ENCODE results near the gene MYH15. TPM values are rescaled to one million over a fixed set of nuclear protein-coding genes. Genes with fewer than 3 reads are reported as not detected.

Gene MYH15
- total and polyA plus RNA-seq, 2 experiments from 2014 or later: 1.5 TPM

- Histone ChIP-seq H3K9me3 (ENCODE audit: low read depth) (no peaks in the 10 kb centered on the region), H3K27me3 (no peaks in the 10 kb centered on the region), H3K27ac (no peak overlapping the region), H3K4me2 (no peak overlapping the region), H3K36me3 (replicated peaks; ENCODE audit: insufficient read depth, low read depth) (no peaks in the 10 kb centered on the region), H3K79me2 (no peaks in the 10 kb centered on the region), H4K20me1 (ENCODE audit: insufficient read depth, poor library complexity, severe bottlenecking) (no peaks in the 10 kb centered on the region), H3K9me2 (replicated peaks; ENCODE audit: insufficient read depth) (no peaks in the 10 kb centered on the region), H2AFZ (no peak overlapping the region), H3K4me1 (ENCODE audit: insufficient read depth) (no peaks in the 10 kb centered on the region), H3K4me3 (no peak overlapping the region)
- no peak for DNase-seq (ENCODE audit: low spot score)
- WGBS (ENCODE audit: low lambda C conversion rate, missing lambda C conversion rate): 84% methylated on average over 5 of the region's 5 CpGs
- no peak for TF ChIP-seq CTCF (IDR thresholded peaks at IDR 0.05; ENCODE audit: poor library complexity)
- no peak for TF ChIP-seq EZH2 (IDR thresholded peaks at IDR 0.05; ENCODE audit: borderline replicate concordance)
- TF ChIP-seq EZH2phosphoT487 (IDR thresholded peaks at IDR 0.05; ENCODE audit: low read depth, severe bottlenecking, unreplicated experiment): no peak
Observed at GRCh38 chr3:108346301-108347227, 163.8 kb downstream of the MYH15 start.

DNA sequence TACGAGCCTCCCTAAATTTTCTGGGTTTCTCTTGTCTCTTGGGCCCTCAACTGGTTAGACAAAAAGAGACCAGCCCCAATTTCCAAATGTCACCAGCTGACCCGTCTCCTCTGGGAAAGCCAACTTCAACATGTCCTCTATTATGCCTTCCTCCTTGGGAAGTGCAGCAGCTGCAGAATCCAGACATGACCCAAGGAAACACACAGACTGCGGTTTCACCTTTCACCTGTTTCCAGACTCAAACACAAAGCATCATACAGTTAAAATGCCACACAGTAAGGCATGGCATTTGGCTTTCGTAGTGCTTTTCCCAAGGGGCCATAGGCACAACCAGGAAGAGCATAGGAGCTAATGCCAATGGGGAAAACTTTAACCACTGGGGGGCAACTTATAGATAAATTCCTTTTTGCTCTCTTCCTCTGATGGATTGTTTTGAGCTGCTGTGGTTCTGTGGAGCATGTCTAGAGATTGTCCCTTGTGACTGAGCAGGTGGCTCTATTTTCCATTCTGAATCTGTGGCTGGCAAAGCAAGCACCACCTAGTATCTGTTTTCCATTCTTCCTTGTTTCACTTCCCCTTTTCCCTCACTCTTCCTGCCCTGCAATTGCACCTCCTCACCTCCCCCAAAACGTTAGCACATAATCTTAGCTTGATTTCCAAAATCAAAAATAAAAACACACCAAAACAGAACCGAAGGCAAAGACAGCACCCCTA is 164.7 kb downstream of the MYH15 start:
- H3K27me3 ChIP-seq: no peaks in the 10 kb centered on the region
- H3K4me3 ChIP-seq: no peak overlapping the region
- H3K27ac ChIP-seq: no peak overlapping the region
- no peaks in the 10 kb centered on the region for H3K9me2 ChIP-seq (replicated peaks; ENCODE audit: insufficient read depth)
- no peaks in the 10 kb centered on the region for H3K36me3 ChIP-seq (replicated peaks; ENCODE audit: insufficient read depth, low read depth)
- TF ChIP-seq EZH2 (IDR thresholded peaks at IDR 0.05; ENCODE audit: borderline replicate concordance) (no peak), CTCF (IDR thresholded peaks at IDR 0.05; ENCODE audit: poor library complexity) (no peak), EZH2phosphoT487 (IDR thresholded peaks at IDR 0.05; ENCODE audit: low read depth, severe bottlenecking, unreplicated experiment) (no peak)
- DNase-seq (ENCODE audit: low spot score): no peak
- no peaks in the 10 kb centered on the region for H3K79me2 ChIP-seq
- WGBS (ENCODE audit: low lambda C conversion rate, missing lambda C conversion rate): 44% methylated on average over 6 of the region's 6 CpGs
- no peak overlapping the region for H3K4me2 ChIP-seq
- no peaks in the 10 kb centered on the region for H3K9me3 ChIP-seq (ENCODE audit: low read depth)
- H4K20me1 ChIP-seq (ENCODE audit: insufficient read depth, poor library complexity, severe bottlenecking): no peaks in the 10 kb centered on the region
- no peaks in the 10 kb centered on the region for H3K4me1 ChIP-seq (ENCODE audit: insufficient read depth)
- no peak overlapping the region for H2AFZ ChIP-seq

- H3K4me1 ChIP-seq (ENCODE audit: insufficient read depth): no peaks in the 10 kb centered on the region
- H3K27ac ChIP-seq: no peak overlapping the region
- no peak for DNase-seq (ENCODE audit: low spot score)
- no peak overlapping the region for H3K4me2 ChIP-seq
- no peaks in the 10 kb centered on the region for H3K9me3 ChIP-seq (ENCODE audit: low read depth)
- no peaks in the 10 kb centered on the region for H3K36me3 ChIP-seq (replicated peaks; ENCODE audit: insufficient read depth, low read depth)
- no peak overlapping the region for H3K4me3 ChIP-seq
- no peaks in the 10 kb centered on the region for H4K20me1 ChIP-seq (ENCODE audit: insufficient read depth, poor library complexity, severe bottlenecking)
- no peaks in the 10 kb centered on the region for H3K27me3 ChIP-seq
- no peaks in the 10 kb centered on the region for H3K9me2 ChIP-seq (replicated peaks; ENCODE audit: insufficient read depth)
- no peak overlapping the region for H2AFZ ChIP-seq
- WGBS (ENCODE audit: low lambda C conversion rate, missing lambda C conversion rate): 79% methylated on average over 4 of the region's 4 CpGs
- TF ChIP-seq EZH2phosphoT487 (IDR thresholded peaks at IDR 0.05; ENCODE audit: low read depth, severe bottlenecking, unreplicated experiment) (no peak), CTCF (IDR thresholded peaks at IDR 0.05; ENCODE audit: poor library complexity) (no peak), EZH2 (IDR thresholded peaks at IDR 0.05; ENCODE audit: borderline replicate concordance) (no peak)
- no peaks in the 10 kb centered on the region for H3K79me2 ChIP-seq
Observed at GRCh38 chr3:108343491-108343890, 166.9 kb downstream of the MYH15 start.

All from hepatocyte (in vitro differentiated cells).